A673 (cell line): ENCODE results near the gene SUSD4. TPM values are rescaled to one million over a fixed set of nuclear protein-coding genes. Genes with fewer than 3 reads are reported as not detected.

Experiments
- BruUV-seq: library from RNA; stranded (reverse); fragments of 400-500 nt; replicated peaks from 2 replicates; lab custom pipeline; 2021; lab: Mats Ljungman, UMichigan
- CTCF ChIA-PET: fragments of 300-600 bp; sonication (Branson Sonifier 250); formaldehyde crosslinking; loops from one replicate; lab custom pipeline; 2022; ENCODE audit warnings: antibody characterized with exemption; lab: Charles Lee
- POLR2A ChIA-PET: fragments of 300-600 bp; sonication (Branson Sonifier 250); formaldehyde crosslinking; loops from one replicate; lab custom pipeline; 2022; ENCODE audit warnings: antibody characterized with exemption; ENCODE audit not compliant: low non-redundant PET; lab: Charles Lee
- DNase-seq: peaks from one replicate; pipeline ENCODE4 v3.0.0-alpha.2; 2015; ENCODE audit warnings: low spot score
- H3K27ac ChIP-seq: fragments of 200-600 bp; sonication (generic); 2 replicates; pipeline ENCODE4 v1.5.1; 2016; ENCODE audit warnings: mixed run types, low read depth, mild to moderate bottlenecking, mixed read lengths, antibody characterized with exemption, low read length; ENCODE audit not compliant: poor library complexity, severe bottlenecking
- H3K27me3 ChIP-seq: fragments of 200-600 bp; sonication (generic); replicated peaks from 2 replicates; pipeline ENCODE4 v1.6.1; 2017; ENCODE audit warnings: mixed run types, low read depth, mild to moderate bottlenecking, mixed read lengths, antibody characterized with exemption, low read length; ENCODE audit not compliant: insufficient read depth, poor library complexity
- H3K36me3 ChIP-seq: fragments of 200-600 bp; sonication (generic); 2 replicates; pipeline ENCODE4 v1.6.1; 2016; ENCODE audit warnings: mixed run types, mild to moderate bottlenecking, mixed read lengths, antibody characterized with exemption, low read length; ENCODE audit not compliant: insufficient read depth, poor library complexity, severe bottlenecking
- H3K4me1 ChIP-seq: fragments of 200-600 bp; sonication (generic); 2 replicates; pipeline ENCODE4 v1.6.1; 2017; ENCODE audit warnings: mixed run types, mild to moderate bottlenecking, mixed read lengths, antibody characterized with exemption, low read length; ENCODE audit not compliant: insufficient read depth, poor library complexity, severe bottlenecking
- H3K4me3 ChIP-seq: fragments of 200-600 bp; sonication (generic); 2 replicates; pipeline ENCODE4 v1.5.1; 2016; ENCODE audit warnings: low read depth, mixed run types, mild to moderate bottlenecking, mixed read lengths, low read length; ENCODE audit not compliant: poor library complexity, severe bottlenecking
- H3K9me3 ChIP-seq: fragments of 200-600 bp; sonication (generic); 2 replicates; pipeline ENCODE4 v1.6.1; 2016; ENCODE audit warnings: mixed run types, low read depth, mild to moderate bottlenecking, mixed read lengths, antibody characterized with exemption, low read length; ENCODE audit not compliant: poor library complexity, severe bottlenecking
- EZH2 ChIP-seq: fragments of 200-600 bp; sonication (generic); IDR thresholded peaks from 2 replicates; pipeline ENCODE4 v1.6.1; 2017; ENCODE audit warnings: borderline replicate concordance, low read depth, mild to moderate bottlenecking, mixed read lengths, antibody characterized with exemption, low read length; ENCODE audit not compliant: poor library complexity, severe bottlenecking
- intact Hi-C: fragments of 100-400 bp; cut with micrococcal nuclease; formaldehyde crosslinking; loops from one replicate; pipeline ENCODE4 v1.10.0; 2022; ENCODE audit not compliant: unreplicated experiment
- total RNA-seq: library from RNA; stranded (reverse); gene quantifications from 2 replicates; pipeline ENCODE4 v1.2.3, GENCODE V29; 2021
- TF ChIP-seq, protein P1 (sequence below): fragments of 300-800, 200-600 bp; sonication (generic); conservative IDR thresholded peaks from 2 replicates; pipeline ENCODE4 v1.5.1; 2017; ENCODE audit warnings: low read depth, mild to moderate bottlenecking, antibody characterized with exemption, low read length, moderate library complexity, mixed read lengths

Gene SUSD4
- total RNA-seq, 1 experiment from 2014 or later, result not detected

DNA sequence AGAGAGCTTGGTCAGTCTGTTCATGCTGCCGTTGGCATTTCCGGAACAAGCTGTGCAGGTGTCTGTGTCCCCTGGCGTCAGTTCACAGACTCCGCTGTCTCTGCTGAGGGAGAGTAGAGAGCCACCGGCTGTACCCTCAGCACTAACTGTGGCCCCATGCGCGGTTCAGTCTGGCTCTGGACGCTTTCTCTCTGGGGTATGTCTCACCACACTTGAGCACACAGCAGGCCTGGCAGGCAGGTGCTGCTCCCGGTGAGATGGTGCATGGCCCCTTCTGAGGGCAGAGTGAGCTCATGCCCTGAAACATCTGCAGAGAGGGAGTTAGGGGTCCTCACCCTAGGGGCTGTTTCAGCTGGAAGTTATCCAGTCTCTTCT is 161.0 kb downstream of the SUSD4 start:
- no peaks in the 10 kb centered on the region for H3K9me3 ChIP-seq
- intact Hi-C loops, result no loop called here
- H3K27ac ChIP-seq, result no peak overlapping the region
- BruUV-seq, result no TSS peak
- H3K36me3 ChIP-seq, result no peaks in the 10 kb centered on the region
- peaks cover 8% of the 10 kb centered on the region for H3K4me1 ChIP-seq
- H3K4me3 ChIP-seq, result no peak overlapping the region
- no peak for TF ChIP-seq EZH2
- TF ChIP-seq, protein P1, sequence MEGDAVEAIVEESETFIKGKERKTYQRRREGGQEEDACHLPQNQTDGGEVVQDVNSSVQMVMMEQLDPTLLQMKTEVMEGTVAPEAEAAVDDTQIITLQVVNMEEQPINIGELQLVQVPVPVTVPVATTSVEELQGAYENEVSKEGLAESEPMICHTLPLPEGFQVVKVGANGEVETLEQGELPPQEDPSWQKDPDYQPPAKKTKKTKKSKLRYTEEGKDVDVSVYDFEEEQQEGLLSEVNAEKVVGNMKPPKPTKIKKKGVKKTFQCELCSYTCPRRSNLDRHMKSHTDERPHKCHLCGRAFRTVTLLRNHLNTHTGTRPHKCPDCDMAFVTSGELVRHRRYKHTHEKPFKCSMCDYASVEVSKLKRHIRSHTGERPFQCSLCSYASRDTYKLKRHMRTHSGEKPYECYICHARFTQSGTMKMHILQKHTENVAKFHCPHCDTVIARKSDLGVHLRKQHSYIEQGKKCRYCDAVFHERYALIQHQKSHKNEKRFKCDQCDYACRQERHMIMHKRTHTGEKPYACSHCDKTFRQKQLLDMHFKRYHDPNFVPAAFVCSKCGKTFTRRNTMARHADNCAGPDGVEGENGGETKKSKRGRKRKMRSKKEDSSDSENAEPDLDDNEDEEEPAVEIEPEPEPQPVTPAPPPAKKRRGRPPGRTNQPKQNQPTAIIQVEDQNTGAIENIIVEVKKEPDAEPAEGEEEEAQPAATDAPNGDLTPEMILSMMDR, result no peak
- ChIA-PET CTCF (no interaction called here), POLR2A (no interaction called here)
- no peaks in the 10 kb centered on the region for H3K27me3 ChIP-seq
- DNase-seq, result no peak

DNA sequence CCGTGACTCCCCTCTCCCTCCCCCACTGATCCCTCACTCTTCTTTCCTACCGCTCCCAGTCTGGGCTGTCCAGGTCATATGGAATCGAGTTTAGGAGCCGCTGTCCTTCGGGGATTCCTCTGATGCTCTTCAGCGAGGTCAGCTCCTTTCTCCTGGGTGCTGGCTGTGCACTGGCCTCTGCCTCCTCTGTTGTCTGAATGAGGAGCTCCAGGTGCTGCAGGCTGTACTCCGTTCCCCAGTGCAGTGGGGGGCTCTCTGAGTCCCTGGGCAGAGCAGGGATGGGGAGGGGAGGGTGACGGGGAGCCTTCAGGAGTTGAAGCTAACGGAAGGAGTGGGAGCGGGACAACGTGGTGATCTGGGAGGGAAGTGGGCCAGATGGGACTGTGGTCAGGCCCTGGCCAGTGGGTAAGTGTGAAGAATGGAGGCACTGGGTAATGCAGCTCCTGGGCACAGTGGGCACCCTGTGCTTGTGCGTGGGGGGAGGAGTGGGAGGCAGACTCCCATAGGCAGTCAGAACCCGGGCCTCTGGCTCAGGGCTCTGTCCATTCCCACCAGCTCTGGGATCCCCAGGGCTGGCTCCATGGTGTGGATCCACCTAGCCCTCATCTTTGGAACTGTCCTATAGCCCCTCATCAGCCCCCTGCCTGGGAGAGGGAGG is 161.5 kb downstream of the SUSD4 start:
- H3K36me3 ChIP-seq, result no peaks in the 10 kb centered on the region
- TF ChIP-seq EZH2, result no peak
- TF ChIP-seq, protein P1, result no peak
- ChIA-PET CTCF (no interaction called here), POLR2A (no interaction called here)
- no peak overlapping the region for H3K4me3 ChIP-seq
- H3K27ac ChIP-seq, result no peak overlapping the region
- no TSS peak for BruUV-seq
- H3K4me1 ChIP-seq, result peaks cover 3% of the 10 kb centered on the region
- H3K9me3 ChIP-seq, result no peaks in the 10 kb centered on the region
- DNase-seq, result no peak
- no peaks in the 10 kb centered on the region for H3K27me3 ChIP-seq
- intact Hi-C loops, result no loop called here

DNA sequence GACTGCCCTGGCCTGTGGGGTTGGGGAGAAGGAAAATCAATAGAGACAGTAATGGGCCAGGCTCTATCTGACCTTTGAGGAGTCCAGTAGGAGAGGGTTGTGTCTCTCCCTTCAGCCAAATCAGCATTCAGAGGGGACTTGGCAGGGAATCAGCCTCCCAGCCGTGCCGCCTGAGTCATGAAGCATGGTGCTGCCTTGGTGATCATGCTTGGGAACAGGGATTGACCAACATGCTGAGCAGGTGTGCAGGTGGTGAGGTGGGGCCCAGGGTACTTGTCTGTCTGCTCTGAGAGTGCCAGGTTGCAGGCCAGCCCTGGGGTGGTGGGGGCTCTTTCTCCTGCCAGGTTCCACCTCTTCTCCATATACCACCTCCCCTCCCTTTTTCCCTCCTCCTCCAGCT is 162.0 kb downstream of the SUSD4 start:
- Histone ChIP-seq H3K27ac (no peak overlapping the region), H3K4me3 (no peak overlapping the region), H3K36me3 (no peaks in the 10 kb centered on the region), H3K9me3 (no peaks in the 10 kb centered on the region), H3K27me3 (no peaks in the 10 kb centered on the region), H3K4me1 (no peaks in the 10 kb centered on the region)
- ChIA-PET POLR2A (no interaction called here), CTCF (no interaction called here)
- DNase-seq, result no peak
- no peak for TF ChIP-seq EZH2
- TF ChIP-seq, protein P1, result no peak
- intact Hi-C loops, result no loop called here
- no TSS peak for BruUV-seq
